Measurements from ENCODE around the gene SEC14L6. TPM values are rescaled to one million over a fixed set of nuclear protein-coding genes. Genes with fewer than 3 reads are reported as not detected.
A peak's percentile ranks its signal among the peaks of the same experiment; 100 is the strongest.
"Not testable (repeated sequence)": the region's sequence is repeated elsewhere in the genome, so short reads cannot be mapped to it uniquely, and the experiment has no call there.

The SEC14L6 gene
- total and polyA plus RNA-seq, 3 experiments from 2014 or later, result 0.18 TPM; not detected in 2

GRCh38 chr22:30555282-30556210 is 9.0 kb upstream of the SEC14L6 start:
- H3K4me3 ChIP-seq (ENCODE audit: low read length), result no peak overlapping the region
- Mint-ChIP-seq H3K4me3 (no peak overlapping the region), H3K9me3 (no peaks in the 10 kb centered on the region), H3K27me3 (peaks cover 0 to 2% of the 10 kb centered on the region in 2 donors), H3K27ac (peak overlapping the region in 1 of 8 donors; percentile 78), H3K36me3 (no peaks in the 10 kb centered on the region), H3K4me1 (no peaks in the 10 kb centered on the region)
- no peaks in the 10 kb centered on the region for H3K9me3 ChIP-seq (ENCODE audit: low read length)
- no peaks in the 10 kb centered on the region for H3K4me1 ChIP-seq (ENCODE audit: insufficient read depth, low read length)
- no peak for DNase-seq
- CTCF ChIA-PET, result no interaction called here
- H3K27me3 ChIP-seq (ENCODE audit: insufficient read depth, low read length, poor library complexity, severe bottlenecking), result no peaks in the 10 kb centered on the region
- POLR2A ChIA-PET, result no interaction called here
- no peak overlapping the region for H3K27ac ChIP-seq (ENCODE audit: low read depth, low read length)
- H3K36me3 ChIP-seq (ENCODE audit: insufficient read depth, low read length), result no peaks in the 10 kb centered on the region

- no peak overlapping the region for H3K4me3 ChIP-seq (ENCODE audit: low read length)
- no peaks in the 10 kb centered on the region for H3K4me1 ChIP-seq (ENCODE audit: insufficient read depth, low read length)
- ChIA-PET CTCF (no interaction called here), POLR2A (no interaction called here)
- H3K9me3 ChIP-seq (ENCODE audit: low read length), result no peaks in the 10 kb centered on the region
- Mint-ChIP-seq H3K27ac (peak overlapping the region in 1 of 8 donors; percentile 43), H3K27me3 (peaks cover 3 to 8% of the 10 kb centered on the region in 2 donors), H3K36me3 (no peaks in the 10 kb centered on the region), H3K9me3 (no peaks in the 10 kb centered on the region), H3K4me3 (no peak overlapping the region), H3K4me1 (no peaks in the 10 kb centered on the region)
- no peak for DNase-seq
- no peak overlapping the region for H3K27ac ChIP-seq (ENCODE audit: low read depth, low read length)
- H3K36me3 ChIP-seq (ENCODE audit: insufficient read depth, low read length), result no peaks in the 10 kb centered on the region
- no peaks in the 10 kb centered on the region for H3K27me3 ChIP-seq (ENCODE audit: insufficient read depth, low read length, poor library complexity, severe bottlenecking)
These were observed 7.4 kb upstream of the SEC14L6 start for GRCh38 chr22:30553971-30554370.

GRCh38 chr22:30552719-30553118 is 6.2 kb upstream of the SEC14L6 start:
- POLR2A ChIA-PET, result no interaction called here
- no peak overlapping the region for H3K27ac Mint-ChIP-seq
- Histone ChIP-seq H3K27ac (ENCODE audit: low read depth, low read length) (no peak overlapping the region), H3K4me3 (ENCODE audit: low read length) (no peak overlapping the region), H3K36me3 (ENCODE audit: insufficient read depth, low read length) (no peaks in the 10 kb centered on the region), H3K4me1 (ENCODE audit: insufficient read depth, low read length) (no peaks in the 10 kb centered on the region), H3K9me3 (ENCODE audit: low read length) (no peaks in the 10 kb centered on the region), H3K27me3 (ENCODE audit: insufficient read depth, low read length, poor library complexity, severe bottlenecking) (no peaks in the 10 kb centered on the region)
- peaks cover 5 to 14% of the 10 kb centered on the region in 2 donors for H3K27me3 Mint-ChIP-seq
- CTCF ChIA-PET, result no interaction called here
- no peaks in the 10 kb centered on the region for H3K4me1 Mint-ChIP-seq
- no peaks in the 10 kb centered on the region for H3K9me3 Mint-ChIP-seq
- H3K36me3 Mint-ChIP-seq, result no peaks in the 10 kb centered on the region
- no peak for DNase-seq
- no peak overlapping the region for H3K4me3 Mint-ChIP-seq

- H3K4me1 Mint-ChIP-seq, H3K9me3 Mint-ChIP-seq, POLR2A ChIA-PET: not testable (repeated sequence)
These were observed 5.3 kb upstream of the SEC14L6 start for GRCh38 chr22:30551813-30552212.

GRCh38 chr22:30547188-30547587 is 647 bp upstream of the SEC14L6 start:
- no peaks in the 10 kb centered on the region for H3K27me3 ChIP-seq (ENCODE audit: insufficient read depth, low read length, poor library complexity, severe bottlenecking)
- Mint-ChIP-seq H3K4me3 (no peak overlapping the region), H3K9me3 (no peaks in the 10 kb centered on the region), H3K36me3 (no peaks in the 10 kb centered on the region), H3K27me3 (peaks cover 26 to 52% of the 10 kb centered on the region in 2 donors), H3K4me1 (peaks cover 3 to 4% (median 4%) of the 10 kb centered on the region in 3 donors), H3K27ac (no peak overlapping the region)
- POLR2A ChIA-PET, result no interaction called here
- CTCF ChIA-PET, result interaction anchor here (0.5 kb wide), 1 partner anchor 479 kb away, joined by 3 read pairs; no protein-coding TSS in a partner anchor
- H3K9me3 ChIP-seq (ENCODE audit: low read length), result no peaks in the 10 kb centered on the region
- H3K4me3 ChIP-seq (ENCODE audit: low read length), result no peak overlapping the region
- no peak overlapping the region for H3K27ac ChIP-seq (ENCODE audit: low read depth, low read length)
- no peaks in the 10 kb centered on the region for H3K36me3 ChIP-seq (ENCODE audit: insufficient read depth, low read length)
- no peak for DNase-seq
- no peaks in the 10 kb centered on the region for H3K4me1 ChIP-seq (ENCODE audit: insufficient read depth, low read length)

More at GRCh38 chr22:30551813-30552212, 5.3 kb upstream of the SEC14L6 start:
- H3K27me3 ChIP-seq (ENCODE audit: insufficient read depth, low read length, poor library complexity, severe bottlenecking); H3K36me3 ChIP-seq (ENCODE audit: insufficient read depth, low read length); H3K27ac Mint-ChIP-seq; H3K4me3 Mint-ChIP-seq; CTCF ChIA-PET; H3K27ac ChIP-seq (ENCODE audit: low read depth, low read length); H3K9me3 ChIP-seq (ENCODE audit: low read length); DNase-seq; H3K36me3 Mint-ChIP-seq; H3K4me1 ChIP-seq (ENCODE audit: insufficient read depth, low read length); H3K4me3 ChIP-seq (ENCODE audit: low read length): not testable (repeated sequence)
- peaks cover 5 to 22% of the 10 kb centered on the region in 2 donors for H3K27me3 Mint-ChIP-seq

GRCh38 chr22:30542811-30543188 is 3.7 kb downstream of the SEC14L6 start:
- no peak overlapping the region for H3K27ac ChIP-seq (ENCODE audit: low read depth, low read length)
- Mint-ChIP-seq H3K9me3 (no peaks in the 10 kb centered on the region), H3K4me1 (peaks cover 3 to 7% (median 4%) of the 10 kb centered on the region in 3 donors), H3K27me3 (peaks cover 27 to 56% of the 10 kb centered on the region in 2 donors), H3K36me3 (no peaks in the 10 kb centered on the region), H3K4me3 (peak overlapping the region in 4 of 7 donors; percentile 33 to 65 (median 40)), H3K27ac (peak overlapping the region in 1 of 8 donors; percentile 84)
- H3K36me3 ChIP-seq (ENCODE audit: insufficient read depth, low read length), result no peaks in the 10 kb centered on the region
- no peak overlapping the region for H3K4me3 ChIP-seq (ENCODE audit: low read length)
- no peak for DNase-seq
- ChIA-PET CTCF (no interaction called here), POLR2A (no interaction called here)
- no peaks in the 10 kb centered on the region for H3K27me3 ChIP-seq (ENCODE audit: insufficient read depth, low read length, poor library complexity, severe bottlenecking)
- H3K9me3 ChIP-seq (ENCODE audit: low read length), result no peaks in the 10 kb centered on the region
- no peaks in the 10 kb centered on the region for H3K4me1 ChIP-seq (ENCODE audit: insufficient read depth, low read length)

GRCh38 chr22:30541961-30542810 is 4.4 kb downstream of the SEC14L6 start:
- ChIA-PET CTCF (no interaction called here), POLR2A (no interaction called here)
- no peak overlapping the region for H3K27ac ChIP-seq (ENCODE audit: low read depth, low read length)
- Mint-ChIP-seq H3K36me3 (no peaks in the 10 kb centered on the region), H3K27ac (peak overlapping the region in 1 of 8 donors; percentile 84), H3K4me1 (peaks cover 3 to 7% (median 4%) of the 10 kb centered on the region in 3 donors), H3K4me3 (peak overlapping the region in 5 of 7 donors; percentile 33 to 71 (median 45)), H3K9me3 (no peaks in the 10 kb centered on the region), H3K27me3 (peaks cover 27 to 53% of the 10 kb centered on the region in 2 donors)
- H3K4me3 ChIP-seq (ENCODE audit: low read length), result no peak overlapping the region
- no peaks in the 10 kb centered on the region for H3K4me1 ChIP-seq (ENCODE audit: insufficient read depth, low read length)
- no peaks in the 10 kb centered on the region for H3K27me3 ChIP-seq (ENCODE audit: insufficient read depth, low read length, poor library complexity, severe bottlenecking)
- H3K36me3 ChIP-seq (ENCODE audit: insufficient read depth, low read length), result no peaks in the 10 kb centered on the region
- DNase-seq, result no peak
- no peaks in the 10 kb centered on the region for H3K9me3 ChIP-seq (ENCODE audit: low read length)

GRCh38 chr22:30541511-30541910 is 5.0 kb downstream of the SEC14L6 start:
- H3K9me3 Mint-ChIP-seq; H3K27me3 ChIP-seq (ENCODE audit: insufficient read depth, low read length, poor library complexity, severe bottlenecking); H3K4me3 ChIP-seq (ENCODE audit: low read length); POLR2A ChIA-PET; H3K36me3 Mint-ChIP-seq; H3K4me1 Mint-ChIP-seq; H3K27ac ChIP-seq (ENCODE audit: low read depth, low read length); H3K4me1 ChIP-seq (ENCODE audit: insufficient read depth, low read length); DNase-seq; H3K9me3 ChIP-seq (ENCODE audit: low read length); H3K36me3 ChIP-seq (ENCODE audit: insufficient read depth, low read length): not testable (repeated sequence)
- CTCF ChIA-PET, result interaction anchor here (0.7 kb wide), 1 partner anchor 333 kb away, joined by 3 read pairs; no protein-coding TSS in a partner anchor
- Mint-ChIP-seq H3K4me3 (peak overlapping the region in 3 of 7 donors; percentile 45 to 71 (median 58)), H3K27ac (peak overlapping the region in 1 of 8 donors; percentile 14), H3K27me3 (peaks cover 27 to 46% of the 10 kb centered on the region in 2 donors)
